ENCODE measurements around the gene ITPR1.

GRCh38 chr3:4520033-4520816, 27.1 kb downstream of the ITPR1 start:
- TF ChIP-seq CTCF (IDR thresholded peaks at IDR 0.05) (no peak), REST (IDR thresholded peaks at IDR 0.05; ENCODE audit: insufficient read depth in 1 of 2, low read depth in 2 of 2, low read length in 1 of 2) (no peak)

Measured in Panc1 (cell line).